ENCODE results near the gene LRPAP1.

The LRPAP1 gene

DNA sequence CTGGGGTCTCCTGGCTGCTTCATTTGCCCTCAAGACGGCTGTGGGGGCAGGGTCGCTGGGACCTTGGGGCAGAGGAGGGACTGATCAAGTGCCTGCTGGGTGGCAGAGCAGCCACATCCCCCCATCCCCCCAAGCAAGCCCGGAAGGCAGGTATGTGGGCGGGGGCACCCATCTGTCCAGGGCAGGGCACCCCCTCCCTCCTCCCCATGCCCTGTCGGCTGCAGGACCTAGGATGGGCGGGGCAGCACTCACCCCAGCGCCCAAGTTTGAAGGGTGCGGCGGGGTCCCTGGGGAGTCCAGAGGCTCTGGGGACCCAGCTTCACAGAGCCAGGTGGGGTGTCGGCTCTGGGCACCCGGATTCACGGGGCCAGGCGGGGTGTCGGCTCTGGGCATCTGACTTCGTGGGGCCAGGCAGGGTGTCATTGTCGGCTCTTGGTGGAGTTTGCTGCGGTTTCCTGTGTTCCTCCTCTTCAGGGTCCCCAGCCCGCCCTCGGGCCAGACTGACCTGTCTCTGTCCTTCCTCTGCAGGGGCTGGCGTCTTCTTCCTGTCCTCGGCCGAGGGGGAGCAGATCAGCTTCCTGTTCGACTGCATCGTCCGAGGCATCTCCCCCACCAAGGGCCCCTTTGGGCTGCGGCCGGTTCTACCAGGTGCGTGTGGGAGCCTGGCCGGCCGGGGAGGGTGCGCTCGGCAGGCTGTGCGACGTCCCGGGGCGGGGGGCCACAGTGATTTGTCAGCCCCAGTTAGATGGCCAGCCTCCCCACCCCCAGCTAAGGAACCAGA lies 47.0 kb downstream of the LRPAP1 start:
- DNase-seq (ENCODE audit: low read depth): no peak

DNA sequence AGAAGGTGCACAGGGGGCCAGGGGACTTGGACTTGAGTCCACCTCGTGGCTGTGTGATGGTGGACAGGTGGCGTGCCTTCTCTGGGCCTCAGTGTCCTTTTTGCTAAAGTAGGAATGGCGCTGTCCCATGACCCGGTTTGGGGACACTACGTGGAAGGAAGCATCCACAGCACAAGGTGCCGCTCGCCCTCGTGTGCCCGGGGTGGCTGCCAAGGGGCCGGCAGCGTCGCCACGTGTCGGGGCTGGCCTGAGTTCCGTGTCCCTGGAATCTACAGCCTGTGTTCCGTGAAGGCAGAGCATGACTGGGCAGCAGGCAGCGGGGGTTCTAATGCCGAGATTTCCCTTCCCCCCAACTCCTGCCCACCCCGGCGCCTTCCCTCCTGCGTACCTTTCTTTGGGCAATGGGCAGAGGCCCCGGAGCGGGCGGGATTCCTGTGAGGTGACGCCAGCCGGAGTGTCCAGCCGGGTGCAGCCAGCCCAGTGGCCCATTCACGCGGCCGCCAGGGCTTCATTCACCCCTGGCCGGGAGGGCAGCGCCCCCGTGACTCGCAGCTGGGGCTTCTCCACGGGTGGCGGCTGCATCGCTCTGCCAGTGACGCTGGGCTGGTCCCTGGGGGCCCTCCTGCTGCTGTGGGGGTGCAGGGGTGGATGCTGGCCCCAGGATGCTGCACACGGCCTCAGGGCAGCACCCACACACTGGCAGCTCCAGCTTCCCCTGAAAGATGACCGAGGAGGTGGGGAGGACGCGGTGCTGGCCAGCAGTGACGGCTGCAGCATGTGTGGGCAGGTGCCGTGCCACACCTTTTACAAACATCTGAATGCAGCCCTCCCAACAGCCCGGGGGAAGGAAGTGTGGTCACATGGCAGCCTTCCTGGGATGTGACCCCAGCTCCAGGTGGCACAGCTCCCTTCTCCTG lies 47.9 kb downstream of the LRPAP1 start:
- no peak for DNase-seq (ENCODE audit: low read depth)

DNA sequence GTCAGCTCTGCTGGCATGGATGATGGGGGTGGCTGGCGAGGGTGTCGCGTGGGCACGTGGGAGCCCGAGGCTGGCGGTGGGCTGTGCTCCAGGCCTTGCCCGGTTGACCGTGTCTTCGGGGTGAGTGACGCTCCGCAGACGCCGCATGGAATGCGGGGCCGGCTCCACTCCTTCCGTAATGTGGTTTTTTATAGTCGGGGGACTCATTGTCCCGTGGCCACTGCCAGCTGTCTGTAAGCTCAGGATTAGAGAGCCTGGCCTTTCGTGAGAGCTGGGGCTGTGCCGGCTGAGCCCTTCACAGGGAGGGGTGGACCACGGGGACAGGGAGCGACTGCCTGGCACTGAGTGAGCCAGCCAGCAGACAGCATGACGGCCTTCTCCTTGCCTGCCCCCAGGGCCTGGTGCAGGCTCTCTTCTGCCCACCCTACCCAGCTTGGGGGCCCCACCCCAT lies 48.7 kb downstream of the LRPAP1 start:
- no peak for DNase-seq (ENCODE audit: low read depth)

GRCh38 chr4:3482707-3483106 lies 49.5 kb downstream of the LRPAP1 start:
- no peak for DNase-seq (ENCODE audit: low read depth)

- DNase-seq (ENCODE audit: low read depth): no peak
Measured at GRCh38 chr4:3481783-3482393, 50.3 kb downstream of the LRPAP1 start.

DNA sequence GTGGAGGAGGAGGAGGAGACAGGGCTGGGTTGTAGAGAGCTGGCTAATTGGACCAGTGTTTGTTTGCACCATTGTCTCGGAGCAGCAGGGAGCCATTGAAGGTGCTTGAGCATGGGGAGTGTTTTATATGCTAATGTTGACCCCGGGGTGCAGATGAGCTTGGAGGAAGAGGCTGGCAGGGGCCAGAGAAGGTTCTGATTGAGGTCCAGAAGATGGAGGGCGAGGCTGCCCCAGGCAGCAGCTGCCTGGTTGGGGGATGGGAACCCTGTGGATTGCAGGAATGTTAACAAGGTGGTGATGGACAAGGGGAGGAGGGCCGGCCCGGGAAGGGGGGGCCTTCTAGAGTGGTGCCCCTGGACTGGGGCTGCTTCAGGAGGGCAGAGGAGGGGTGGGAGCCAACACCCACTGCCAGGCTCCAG lies 51.1 kb downstream of the LRPAP1 start:
- DNase-seq (ENCODE audit: low read depth): no peak

DNA sequence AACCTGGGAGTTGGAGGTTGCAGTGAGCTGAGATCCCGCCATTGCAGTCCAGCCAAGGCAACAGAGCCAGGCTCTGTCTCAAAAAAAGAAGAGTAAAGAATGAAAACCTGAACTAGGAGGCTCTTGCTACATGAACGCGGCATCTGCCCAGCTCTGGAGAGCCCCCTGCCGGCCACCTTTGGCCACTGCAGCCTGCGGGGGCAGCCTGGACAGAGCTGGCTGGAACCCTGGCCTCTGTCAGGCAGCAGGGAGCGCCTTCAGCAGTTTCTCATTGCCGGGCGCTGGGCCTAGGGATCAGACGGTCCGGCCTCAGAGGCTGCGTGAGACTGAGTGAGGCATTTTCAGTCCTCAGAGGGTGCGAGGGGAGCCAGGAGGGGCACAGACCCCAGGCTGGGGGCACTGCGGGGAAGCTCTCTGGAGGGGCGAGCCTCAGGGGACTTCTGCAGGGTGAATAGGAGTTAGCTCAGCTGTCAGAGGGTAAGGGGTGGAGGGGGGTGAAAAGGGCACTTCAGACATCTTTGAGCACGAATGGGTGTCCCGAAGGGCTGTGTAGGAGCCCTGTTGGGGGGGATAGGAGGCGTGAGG lies 51.6 kb downstream of the LRPAP1 start:
- DNase-seq (ENCODE audit: low read depth): peak; percentile 62

DNA sequence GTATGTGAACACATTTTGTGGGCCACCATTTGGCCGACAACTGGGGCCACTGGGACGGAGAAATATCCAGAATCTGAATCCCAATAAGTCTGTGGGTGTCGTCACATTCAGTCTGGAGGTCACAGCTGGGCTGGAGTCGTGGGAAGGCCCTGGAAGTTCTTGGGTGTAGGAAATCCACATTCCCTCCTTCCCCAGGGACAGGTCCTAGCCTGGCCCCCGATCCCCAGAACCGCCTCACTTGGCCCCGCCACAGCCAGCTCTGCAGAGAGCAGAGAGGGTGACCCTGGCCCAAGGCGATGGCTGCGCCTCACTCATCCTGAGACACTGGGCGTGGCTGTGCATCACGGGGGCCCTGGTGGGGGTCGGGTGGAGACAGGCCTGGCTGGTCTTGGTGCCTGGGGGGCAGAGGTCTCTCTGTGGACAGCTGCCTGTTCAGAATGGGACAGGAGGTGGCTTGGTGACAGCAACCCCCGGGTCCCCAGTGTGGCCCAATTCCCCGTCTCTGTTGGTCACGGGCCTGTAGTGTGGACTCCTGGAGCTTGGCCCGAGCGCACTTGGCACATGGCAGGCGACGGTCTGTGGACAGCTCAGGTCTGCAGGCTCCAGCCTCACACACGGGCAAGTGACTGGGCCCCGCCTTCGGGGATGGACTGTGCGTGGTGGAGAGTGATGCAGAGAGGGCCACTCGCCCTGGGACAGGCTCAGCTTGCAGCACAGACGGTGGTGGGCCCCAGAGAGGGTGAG lies 52.7 kb downstream of the LRPAP1 start:
- DNase-seq (ENCODE audit: low read depth): no peak

GRCh38 chr4:3478446-3479357 lies 53.5 kb downstream of the LRPAP1 start:
- no peak for DNase-seq (ENCODE audit: low read depth)

DNA sequence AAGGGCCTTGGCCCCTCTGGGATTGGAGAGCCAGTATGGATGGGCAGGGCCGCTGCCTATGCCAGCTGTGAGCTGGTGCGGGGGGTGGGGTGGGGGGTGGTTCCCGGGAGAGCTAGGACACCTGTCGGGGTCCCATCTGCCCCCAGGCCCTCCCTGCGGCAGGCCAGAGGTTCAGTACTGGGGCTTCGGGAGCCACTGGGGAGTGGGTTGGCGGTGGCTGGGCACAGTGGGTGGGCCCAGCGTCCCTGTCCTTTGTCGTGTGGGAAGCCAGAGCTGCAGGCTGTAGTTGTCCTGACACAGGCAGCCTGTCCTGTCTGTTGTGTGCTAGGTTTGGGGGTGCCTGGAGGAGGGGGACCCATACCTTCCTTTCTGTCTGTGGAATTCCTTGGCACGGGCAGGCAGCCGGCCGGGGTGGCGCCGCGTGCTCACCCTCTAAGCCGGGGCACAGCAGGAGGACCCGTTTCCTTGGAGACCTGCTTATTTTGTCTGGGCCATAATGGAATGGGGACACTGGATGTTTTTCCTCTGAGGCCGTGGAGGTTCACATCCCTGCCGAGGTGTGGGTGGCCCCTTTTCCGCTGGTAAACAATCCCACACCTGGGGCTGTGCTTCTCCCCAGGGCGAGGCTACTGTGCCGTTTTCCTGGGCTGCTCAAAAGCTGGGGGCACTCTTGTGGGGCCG lies 54.3 kb downstream of the LRPAP1 start:
- no peak for DNase-seq (ENCODE audit: low read depth)

- DNase-seq (ENCODE audit: low read depth): no peak
Measured at GRCh38 chr4:3476936-3477749, 55.1 kb downstream of the LRPAP1 start.

DNA sequence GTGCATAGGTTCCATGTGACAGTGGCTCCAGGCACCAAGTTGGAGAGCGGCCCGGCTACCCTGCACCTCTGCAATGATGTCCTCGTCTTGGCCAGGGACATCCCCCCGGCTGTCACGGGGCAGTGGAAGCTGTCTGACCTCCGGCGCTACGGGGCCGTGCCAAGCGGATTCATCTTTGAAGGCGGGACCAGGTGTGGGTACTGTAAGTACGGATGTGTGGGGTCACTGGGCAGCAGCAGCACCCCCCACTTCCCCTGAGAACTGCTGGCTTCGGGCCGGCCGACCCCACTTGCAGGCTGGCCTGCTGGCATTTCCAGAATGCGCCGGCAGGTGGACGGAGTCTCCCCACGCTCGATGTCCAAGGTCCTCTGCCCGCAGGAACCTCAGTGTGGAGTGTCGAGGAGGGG lies 55.9 kb downstream of the LRPAP1 start:
- DNase-seq (ENCODE audit: low read depth): no peak

- no peak for DNase-seq (ENCODE audit: low read depth)
Measured at GRCh38 chr4:3475713-3476260, 56.4 kb downstream of the LRPAP1 start.

DNA sequence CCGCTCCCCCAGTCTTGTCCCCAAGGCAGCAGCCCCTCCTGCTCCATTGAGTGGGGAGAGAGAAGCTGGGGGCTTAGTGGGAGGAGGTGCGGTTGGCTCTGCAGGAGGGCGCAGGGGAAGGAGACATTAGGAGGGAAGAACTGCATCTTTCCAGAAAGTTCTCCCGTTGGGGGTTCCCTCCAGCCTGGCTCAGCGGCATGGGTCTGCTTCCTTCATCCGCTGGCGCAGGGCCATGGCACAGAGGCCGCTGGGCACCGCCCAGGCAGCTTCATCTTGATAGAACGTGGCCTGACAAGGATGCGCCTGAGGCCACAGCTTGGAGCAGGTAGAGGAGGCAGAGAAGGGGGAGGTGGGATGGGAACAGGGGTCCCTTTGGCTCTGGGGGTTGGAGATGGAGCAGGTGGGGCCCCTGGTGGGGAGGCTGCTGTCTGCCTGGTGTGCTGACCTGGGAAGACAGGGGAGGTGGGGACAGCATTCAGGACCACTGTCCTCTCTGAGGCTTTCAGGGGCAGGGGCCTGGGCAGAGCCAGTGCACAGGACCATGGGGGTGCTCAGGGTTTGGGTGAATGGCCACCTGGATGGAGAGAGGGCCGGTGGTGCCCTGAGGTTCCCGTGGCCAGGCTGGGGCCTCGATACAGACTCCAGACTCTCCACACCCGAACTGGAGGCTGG lies 57.0 kb downstream of the LRPAP1 start:
- DNase-seq (ENCODE audit: low read depth): no peak

GRCh38 chr4:3473996-3474765 lies 58.0 kb downstream of the LRPAP1 start:
- DNase-seq (ENCODE audit: low read depth): no peak

- no peak for DNase-seq (ENCODE audit: low read depth)
Measured at GRCh38 chr4:3473181-3473950, 58.9 kb downstream of the LRPAP1 start.
